ENCODE measurements around the gene SULT2A1.
A peak's percentile ranks its signal among the peaks of the same experiment; 100 is the strongest.

The SULT2A1 gene

DNA sequence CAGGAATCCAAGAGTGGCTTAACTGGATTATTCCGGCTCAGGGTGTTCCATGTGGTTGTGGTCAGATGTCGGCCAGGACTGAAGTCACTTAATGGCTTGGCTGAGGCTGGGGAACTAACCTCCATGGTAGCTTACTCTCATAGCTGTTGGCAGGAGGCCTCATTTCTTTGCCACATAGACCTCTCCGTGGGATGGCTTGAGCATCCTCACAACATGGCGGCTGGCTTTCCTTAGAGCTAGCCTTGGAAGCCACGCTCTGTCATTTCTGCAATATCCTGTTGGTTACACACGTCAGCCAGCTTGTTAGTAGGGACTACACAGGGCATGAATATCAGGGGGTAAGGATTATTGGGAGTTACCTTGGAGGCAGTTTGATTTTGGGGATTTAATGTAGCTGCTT is 59.3 kb downstream of the SULT2A1 start:
- no peaks in the 10 kb centered on the region for H3K27me3 ChIP-seq (ENCODE audit: insufficient read depth, low read length, poor library complexity, severe bottlenecking)
- no peak overlapping the region for H2AFZ ChIP-seq (ENCODE audit: low read length)
- no peak for TF ChIP-seq EZH2phosphoT487 (IDR thresholded peaks at IDR 0.05; ENCODE audit: borderline replicate concordance)
- TF ChIP-seq, protein P1, sequence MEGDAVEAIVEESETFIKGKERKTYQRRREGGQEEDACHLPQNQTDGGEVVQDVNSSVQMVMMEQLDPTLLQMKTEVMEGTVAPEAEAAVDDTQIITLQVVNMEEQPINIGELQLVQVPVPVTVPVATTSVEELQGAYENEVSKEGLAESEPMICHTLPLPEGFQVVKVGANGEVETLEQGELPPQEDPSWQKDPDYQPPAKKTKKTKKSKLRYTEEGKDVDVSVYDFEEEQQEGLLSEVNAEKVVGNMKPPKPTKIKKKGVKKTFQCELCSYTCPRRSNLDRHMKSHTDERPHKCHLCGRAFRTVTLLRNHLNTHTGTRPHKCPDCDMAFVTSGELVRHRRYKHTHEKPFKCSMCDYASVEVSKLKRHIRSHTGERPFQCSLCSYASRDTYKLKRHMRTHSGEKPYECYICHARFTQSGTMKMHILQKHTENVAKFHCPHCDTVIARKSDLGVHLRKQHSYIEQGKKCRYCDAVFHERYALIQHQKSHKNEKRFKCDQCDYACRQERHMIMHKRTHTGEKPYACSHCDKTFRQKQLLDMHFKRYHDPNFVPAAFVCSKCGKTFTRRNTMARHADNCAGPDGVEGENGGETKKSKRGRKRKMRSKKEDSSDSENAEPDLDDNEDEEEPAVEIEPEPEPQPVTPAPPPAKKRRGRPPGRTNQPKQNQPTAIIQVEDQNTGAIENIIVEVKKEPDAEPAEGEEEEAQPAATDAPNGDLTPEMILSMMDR (conservative IDR thresholded peaks at IDR 0.05; ENCODE audit: low read length) = no peak
- no peaks in the 10 kb centered on the region for H3K36me3 ChIP-seq (ENCODE audit: insufficient read depth, low read length)
- no peaks in the 10 kb centered on the region for H3K9me2 ChIP-seq (replicated peaks; ENCODE audit: low read depth, low read length)
- H3K9me3 ChIP-seq (ENCODE audit: insufficient read depth, low read depth, low read length) = no peaks in the 10 kb centered on the region
- H3K4me3 ChIP-seq (ENCODE audit: low read length, poor library complexity, severe bottlenecking) = no peak overlapping the region
- H3F3A ChIP-seq (ENCODE audit: low read depth) = no peaks in the 10 kb centered on the region
- H3K4me1 ChIP-seq (ENCODE audit: insufficient read depth, low read length, poor library complexity, severe bottlenecking) = no peaks in the 10 kb centered on the region
- H3K4me2 ChIP-seq (ENCODE audit: low read depth, low read length, poor library complexity, severe bottlenecking) = no peak overlapping the region
- no peaks in the 10 kb centered on the region for H4K20me1 ChIP-seq (ENCODE audit: insufficient read depth, low read length, poor library complexity, severe bottlenecking)
- no peaks in the 10 kb centered on the region for H3K79me2 ChIP-seq (ENCODE audit: insufficient read depth, low read length)
- no peak overlapping the region for H3K9ac ChIP-seq (ENCODE audit: low read depth, low read length, poor library complexity, severe bottlenecking)

DNA sequence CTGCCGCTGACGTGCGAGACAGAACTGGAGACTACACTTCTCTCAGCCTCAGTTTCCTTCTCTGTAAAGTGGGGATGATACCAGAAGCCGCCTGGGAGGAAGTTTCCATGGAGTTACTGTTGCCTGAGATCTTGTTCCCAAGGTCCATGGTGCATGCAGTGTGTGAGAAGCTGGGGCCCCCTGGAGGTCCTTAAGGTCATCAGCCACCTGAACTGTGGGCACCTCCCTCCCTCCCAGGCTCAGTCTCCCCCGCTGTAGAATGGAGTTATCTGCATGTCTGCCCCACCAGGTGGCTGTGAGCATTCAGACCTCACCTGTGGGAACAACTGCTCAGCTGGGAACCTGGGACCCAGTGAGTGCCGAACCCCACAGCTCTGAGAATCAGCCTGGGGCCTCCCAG is 61.7 kb downstream of the SULT2A1 start:
- H3K4me3 ChIP-seq (ENCODE audit: low read length, poor library complexity, severe bottlenecking) = no peak overlapping the region
- H3F3A ChIP-seq (ENCODE audit: low read depth) = no peaks in the 10 kb centered on the region
- H3K4me1 ChIP-seq (ENCODE audit: insufficient read depth, low read length, poor library complexity, severe bottlenecking) = no peaks in the 10 kb centered on the region
- no peaks in the 10 kb centered on the region for H3K9me3 ChIP-seq (ENCODE audit: insufficient read depth, low read depth, low read length)
- H3K9ac ChIP-seq (ENCODE audit: low read depth, low read length, poor library complexity, severe bottlenecking) = no peak overlapping the region
- TF ChIP-seq EZH2phosphoT487 (IDR thresholded peaks at IDR 0.05; ENCODE audit: borderline replicate concordance) = no peak
- TF ChIP-seq, protein P1 (conservative IDR thresholded peaks at IDR 0.05; ENCODE audit: low read length) = 0 out of 2 replicates have a peak, but pooled peaks have one; percentile 12
- H3K9me2 ChIP-seq (replicated peaks; ENCODE audit: low read depth, low read length) = no peaks in the 10 kb centered on the region
- H3K27me3 ChIP-seq (ENCODE audit: insufficient read depth, low read length, poor library complexity, severe bottlenecking) = no peaks in the 10 kb centered on the region
- no peaks in the 10 kb centered on the region for H4K20me1 ChIP-seq (ENCODE audit: insufficient read depth, low read length, poor library complexity, severe bottlenecking)
- H2AFZ ChIP-seq (ENCODE audit: low read length) = no peak overlapping the region
- no peak overlapping the region for H3K4me2 ChIP-seq (ENCODE audit: low read depth, low read length, poor library complexity, severe bottlenecking)
- no peaks in the 10 kb centered on the region for H3K79me2 ChIP-seq (ENCODE audit: insufficient read depth, low read length)
- no peaks in the 10 kb centered on the region for H3K36me3 ChIP-seq (ENCODE audit: insufficient read depth, low read length)

DNA sequence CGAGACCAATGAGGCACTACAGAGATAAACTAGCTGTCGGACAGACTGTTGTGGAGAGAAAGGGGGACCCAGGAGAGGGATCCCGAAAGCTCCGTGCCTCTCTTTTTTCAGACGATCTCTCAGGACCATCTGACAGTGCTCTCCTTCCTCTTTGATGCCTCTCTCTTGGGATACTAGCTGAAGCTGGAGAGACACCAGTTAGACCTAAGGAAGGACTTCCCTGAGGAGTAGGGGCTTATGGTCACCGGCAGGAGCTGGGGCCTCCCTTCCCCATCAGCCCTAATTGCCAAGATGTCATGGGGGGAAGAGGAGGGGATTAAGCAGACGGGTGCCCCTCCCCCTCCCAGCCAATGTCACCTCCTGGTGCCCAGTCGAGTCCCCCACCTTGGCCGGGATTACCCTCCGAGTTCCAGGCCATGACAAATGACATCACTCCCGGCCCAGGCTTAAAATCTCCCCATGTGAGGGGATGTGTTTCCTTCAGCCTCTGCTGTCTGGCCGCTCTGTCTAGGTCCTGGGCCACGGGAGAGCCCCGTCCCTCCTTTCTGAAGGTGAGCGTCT is 64.6 kb downstream of the SULT2A1 start, which contains the start of gene CRX:
TSS of gene CRX (plus strand) at position 478 of the 561 bp plus-strand sequence. CDS start 12,507 bp downstream, outside the sequence.
- Histone ChIP-seq H3K79me2 (ENCODE audit: insufficient read depth, low read length) (no peaks in the 10 kb centered on the region), H4K20me1 (ENCODE audit: insufficient read depth, low read length, poor library complexity, severe bottlenecking) (no peaks in the 10 kb centered on the region), H3K4me1 (ENCODE audit: insufficient read depth, low read length, poor library complexity, severe bottlenecking) (no peaks in the 10 kb centered on the region), H3K9ac (ENCODE audit: low read depth, low read length, poor library complexity, severe bottlenecking) (no peak within 1 kb of the TSS), H2AFZ (ENCODE audit: low read length) (no peak within 1 kb of the TSS), H3K27me3 (ENCODE audit: insufficient read depth, low read length, poor library complexity, severe bottlenecking) (no peaks in the 10 kb centered on the region), H3K36me3 (ENCODE audit: insufficient read depth, low read length) (no peaks in the 10 kb centered on the region), H3K9me2 (replicated peaks; ENCODE audit: low read depth, low read length) (no peaks in the 10 kb centered on the region), H3K4me3 (ENCODE audit: low read length, poor library complexity, severe bottlenecking) (no peak within 1 kb of the TSS), H3K4me2 (ENCODE audit: low read depth, low read length, poor library complexity, severe bottlenecking) (no peak within 1 kb of the TSS), H3K9me3 (ENCODE audit: insufficient read depth, low read depth, low read length) (no peaks in the 10 kb centered on the region), H3F3A (ENCODE audit: low read depth) (no peaks in the 10 kb centered on the region)
- TF ChIP-seq, protein P1 (conservative IDR thresholded peaks at IDR 0.05; ENCODE audit: low read length) = no peak
- no peak for TF ChIP-seq EZH2phosphoT487 (IDR thresholded peaks at IDR 0.05; ENCODE audit: borderline replicate concordance)
